HG03175 (cell line): ENCODE results near the gene LCN2.

Experiments
- ATAC-seq: cut with Tn5 transposase; IDR thresholded peaks from one replicate; pipeline ENCODE4 v1.9.1; 2021; ENCODE audit warnings: mild to moderate bottlenecking, moderate library complexity; ENCODE audit not compliant: unreplicated experiment

LCN2 gene

GRCh38 chr9:128190516-128191405, 41.5 kb downstream of the LCN2 start:
- peak; percentile 31 for ATAC-seq

- ATAC-seq, result peak; percentile 67
Observed at GRCh38 chr9:128191406-128192046, 42.3 kb downstream of the LCN2 start, which contains the start of gene CIZ1. Gene CIZ1 (minus strand): TSS chr9:128191572. CDS start chr9:128190857, 715 bp downstream.

- ATAC-seq, result no peak
Observed at GRCh38 chr9:128192601-128193371, 43.5 kb downstream of the LCN2 start.

- no peak for ATAC-seq
Observed at GRCh38 chr9:128193469-128194096, 44.3 kb downstream of the LCN2 start.

GRCh38 chr9:128201441-128202369, 52.5 kb downstream of the LCN2 start:
- no peak for ATAC-seq

GRCh38 chr9:128202648-128203023, 53.4 kb downstream of the LCN2 start:
- no peak for ATAC-seq
